IMR-90 (cell line): Measurements from ENCODE around the gene CRISPLD2. TPM values are rescaled to one million over a fixed set of nuclear protein-coding genes. Genes with fewer than 3 reads are reported as not detected.

Source experiments
- BHLHE40 ChIP-seq: fragments of 150-350 bp; IDR thresholded peaks from 2 replicates; pipeline ENCODE4 v1.6.1; 2016; ENCODE audit warnings: mild to moderate bottlenecking, low read depth, low read length
- FOS ChIP-seq: fragments of 150-350 bp; IDR thresholded peaks from 2 replicates; pipeline ENCODE4 v1.6.1; 2016; ENCODE audit warnings: low read depth, low read length
- NFE2L2 ChIP-seq: fragments of 150-350 bp; IDR thresholded peaks from 2 replicates; pipeline ENCODE4 v1.6.1; 2016; ENCODE audit warnings: low read depth, mild to moderate bottlenecking, low read length
- polyA plus RNA-seq, 3 experiments: library from polyadenylated mRNA; depleted of rRNA; stranded (reverse); fragments of >200 nt; gene quantifications; 2 replicates each; pipeline ENCODE4 v1.2.3, GENCODE V29; 2012; ENCODE audit warnings: low replicate concordance in 1 of 3
- total RNA-seq: library from RNA; depleted of rRNA; stranded (reverse); fragments of >200 nt; gene quantifications from 2 replicates; pipeline ENCODE4 v1.2.3, GENCODE V29; 2012

CRISPLD2 gene
- total and polyA plus RNA-seq, 2 of the 4 experiments (the other 2 are of a cell fraction): 23.1 to 37.5 TPM

DNA sequence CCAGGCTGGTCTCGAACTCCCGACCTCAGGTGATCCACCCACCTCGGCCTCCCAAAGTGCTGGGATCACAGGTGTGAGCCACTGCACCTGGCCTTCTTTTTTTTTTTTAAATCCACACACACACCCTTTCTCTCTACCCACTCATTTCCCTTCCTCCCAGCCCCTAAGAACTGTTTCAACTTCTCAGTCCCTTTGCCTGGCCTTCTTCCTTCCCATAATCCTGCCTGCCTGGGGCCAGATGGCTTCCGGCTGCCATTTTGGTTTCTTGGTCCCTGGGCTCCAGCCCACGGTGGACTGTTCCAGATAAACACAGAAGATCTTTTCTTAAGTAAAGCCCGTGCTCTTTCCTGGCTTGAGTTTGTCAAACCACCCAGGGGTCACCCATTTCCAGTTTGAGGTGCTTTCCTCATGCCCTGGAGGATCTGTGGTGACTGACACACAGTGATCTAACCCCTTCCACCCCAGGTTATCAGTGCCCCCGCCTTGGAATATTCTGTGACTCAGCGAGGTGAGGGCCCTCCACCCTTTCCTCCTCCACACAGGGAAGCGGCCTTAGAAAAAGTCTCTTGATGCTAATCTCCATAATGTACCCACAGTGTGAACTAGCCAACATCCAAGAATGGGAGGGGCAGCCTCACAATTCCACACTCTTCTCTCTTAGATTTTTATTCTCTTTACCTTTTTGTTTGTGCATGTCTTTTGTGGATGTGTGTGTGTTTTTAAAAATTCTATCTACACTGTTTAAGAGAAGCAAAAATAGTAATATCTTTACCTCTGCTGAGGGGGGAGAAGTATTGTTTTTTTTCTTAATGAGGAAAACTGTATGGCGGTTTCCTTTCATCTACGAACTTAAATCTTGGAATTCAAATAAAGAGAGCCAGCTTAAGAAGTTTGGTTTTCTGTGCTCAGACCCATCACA lies 60.0 kb downstream of the CRISPLD2 start (continued):
- no peak for TF ChIP-seq NFE2L2
- no peak for TF ChIP-seq FOS
- TF ChIP-seq BHLHE40: no peak
